HepG2 (cell line): Measurements from ENCODE around the gene C5orf58. TPM values are rescaled to one million over a fixed set of nuclear protein-coding genes. Genes with fewer than 3 reads are reported as not detected.

Experiments used
- ATAC-seq: fragments of 200-7000 bp; cut with Tn5 transposase; 3 replicates; pipeline ENCODE4 v1.9.1; 2020; ENCODE audit warnings: mild to moderate bottlenecking, moderate library complexity
- BruUV-seq: library from RNA; stranded (reverse); fragments of 400-500 nt; replicated peaks from 2 replicates; lab custom pipeline; 2021; lab: Mats Ljungman, UMichigan
- CTCF ChIA-PET: fragments of 300-600 bp; formaldehyde crosslinking; extraction: SDS; loops from one replicate; lab custom pipeline; 2021; ENCODE audit warnings: low total read pairs, inconsistent platforms, low intra/inter-chr PET ratio; lab: Yijun Ruan, JAX
- POLR2A ChIA-PET: fragments of 350-600 bp; sonication (Branson Sonifier 250); formaldehyde crosslinking; loops from one replicate; lab custom pipeline; 2020; ENCODE audit warnings: antibody characterized with exemption, inconsistent platforms; lab: Yijun Ruan, JAX
- DNase-seq: peaks from one replicate; pipeline ENCODE4 v3.0.0-alpha.2; 2015; ENCODE audit warnings: low spot score
- FAIRE-seq: peaks from 3 replicates; lab custom pipeline; 2011; peaks lifted over from hg19 to GRCh38; lab: Jason Lieb, UNC
- H2AFZ ChIP-seq: one replicate; pipeline ENCODE4 v1.6.1; 2011; ENCODE audit warnings: low read length, inconsistent platforms
- H3K27ac ChIP-seq: fragments of 300-600 bp; 3 replicates; pipeline ENCODE4 v1.8.0; 2011; ENCODE audit warnings: mixed run types, mild to moderate bottlenecking, mixed read lengths, low read length, inconsistent platforms; ENCODE audit not compliant: insufficient read depth; ENCODE audit errors: extremely low read length
- H3K27me3 ChIP-seq, 2 experiments: fragments of 200-600 bp in 1 of 2; 2 replicates in 1 of 2; 3 replicates in 1 of 2; pipeline versions ENCODE4 v1.6.0 to v1.8.0; 2011; ENCODE audit warnings: low read length in 2 of 2, mild to moderate bottlenecking in 2 of 2, moderate library complexity in 2 of 2, inconsistent platforms in 1 of 2; ENCODE audit not compliant: insufficient read depth in 2 of 2, control insufficient read depth in 1 of 2
- H3K36me3 ChIP-seq, 2 experiments: fragments of 200-600 bp in 1 of 2; replicated peaks in 1 of 2; 2 replicates in 1 of 2; 3 replicates in 1 of 2; pipeline versions ENCODE4 v1.5.1 to v1.8.0; 2011; ENCODE audit warnings: low read length in 2 of 2, inconsistent platforms in 1 of 2; ENCODE audit not compliant: insufficient read depth in 2 of 2, control insufficient read depth in 1 of 2
- H3K4me1 ChIP-seq: 2 replicates; pipeline ENCODE4 v1.5.1; 2012; ENCODE audit warnings: low read length, inconsistent platforms; ENCODE audit not compliant: insufficient read depth
- H3K4me2 ChIP-seq: 2 replicates; pipeline ENCODE4 v1.6.0; 2011; ENCODE audit warnings: low read depth, low read length, inconsistent platforms
- H3K4me3 ChIP-seq, 3 experiments: fragments of 200-600 bp in 1 of 3; sonication (generic), shearing (Covaris generic) in 1 of 3; replicated peaks in 1 of 3; 2 replicates each; pipeline ENCODE4 v1.5.1; 2011 to 2016; ENCODE audit warnings: low read length in 3 of 3, inconsistent platforms in 2 of 3, low read depth in 2 of 3, mild to moderate bottlenecking in 2 of 3, control low read depth in 1 of 3, mixed read lengths in 1 of 3; ENCODE audit not compliant: insufficient read depth in 1 of 3
- H3K79me2 ChIP-seq: one replicate; pipeline ENCODE4 v1.6.1; 2011; ENCODE audit warnings: low read length, inconsistent platforms; ENCODE audit not compliant: insufficient read depth
- H3K9ac ChIP-seq: 2 replicates; pipeline ENCODE4 v1.6.0; 2011; ENCODE audit warnings: mild to moderate bottlenecking, low read depth, low read length, inconsistent platforms; ENCODE audit not compliant: insufficient read depth
- H3K9me3 ChIP-seq: 2 replicates; pipeline ENCODE4 v1.5.1; 2012; ENCODE audit warnings: mild to moderate bottlenecking, low read length
- H4K20me1 ChIP-seq: 2 replicates; pipeline ENCODE4 v1.6.0; 2011; ENCODE audit warnings: inconsistent platforms, mild to moderate bottlenecking, low read length, moderate library complexity; ENCODE audit not compliant: insufficient read depth
- ELF3 ChIP-seq: IDR thresholded peaks from 2 replicates; pipeline ENCODE4 v1.6.1; 2016; ENCODE audit warnings: missing genetic modification reagents, missing compliant biosample characterization
- EP300 ChIP-seq, 3 experiments: sonication (generic) in 1 of 3; formaldehyde crosslinking in 1 of 3; IDR thresholded peaks; 2 replicates each; pipeline versions ENCODE4 v1.5.1 to v1.6.1; 2011 to 2020; ENCODE audit warnings: low read depth in 2 of 3, low read length in 2 of 3, borderline replicate concordance in 1 of 3, improper control_type of control experiment in 1 of 3, mild to moderate bottlenecking in 1 of 3, missing genetic modification reagents in 1 of 3, moderate library complexity in 1 of 3
- HDAC1 ChIP-seq: sonication (generic); formaldehyde crosslinking; IDR thresholded peaks from 2 replicates; pipeline ENCODE4 v1.5.1; 2020; ENCODE audit warnings: mild to moderate bottlenecking, missing genetic modification reagents
- NCOR1 ChIP-seq: fragments of 200-600 bp; sonication (generic); IDR thresholded peaks from 2 replicates; pipeline ENCODE4 v1.7.0; 2017; ENCODE audit warnings: antibody characterized with exemption, low read length, borderline replicate concordance
- NR3C1 ChIP-seq: sonication (generic); formaldehyde crosslinking; IDR thresholded peaks from 2 replicates; pipeline ENCODE4 v1.4.0; 2020; ENCODE audit warnings: missing genetic modification reagents
- PHF8 ChIP-seq: sonication (generic); formaldehyde crosslinking; IDR thresholded peaks from 2 replicates; pipeline ENCODE4 v1.5.0; 2020; ENCODE audit warnings: missing genetic modification reagents
- PRMT3 ChIP-seq: sonication (generic); formaldehyde crosslinking; IDR thresholded peaks from 2 replicates; pipeline ENCODE4 v1.8.1; 2022; ENCODE audit warnings: low read depth, mild to moderate bottlenecking, moderate library complexity, missing genetic modification reagents, borderline replicate concordance
- RARG ChIP-seq: sonication (generic); formaldehyde crosslinking; IDR thresholded peaks from 2 replicates; pipeline ENCODE4 v1.4.0; 2020; ENCODE audit warnings: low read depth, mild to moderate bottlenecking, missing genetic modification reagents
- REL ChIP-seq: sonication (generic); formaldehyde crosslinking; conservative IDR thresholded peaks from 2 replicates; pipeline ENCODE4 v1.8.0; 2022; ENCODE audit warnings: mild to moderate bottlenecking, missing genetic modification reagents, moderate library complexity
- RFX1 ChIP-seq: fragments of 450-650 bp; IDR thresholded peaks from 2 replicates; pipeline ENCODE4 v1.6.1; 2017
- ZEB1 ChIP-seq: IDR thresholded peaks from 2 replicates; pipeline ENCODE4 v1.6.1; 2012; ENCODE audit warnings: mild to moderate bottlenecking, low read depth, inconsistent platforms; ENCODE audit not compliant: insufficient replicate concordance
- ZNF207 ChIP-seq: fragments of 450-650 bp; IDR thresholded peaks from 2 replicates; pipeline ENCODE4 v1.6.1; 2016; ENCODE audit warnings: antibody characterized with exemption, borderline replicate concordance
- WGBS: methylation state at CpG from one replicate; pipeline ENCODE4 v1.1.6; 2017; ENCODE audit warnings: low lambda C conversion rate; 5-methylcytosine and 5-hydroxymethylcytosine counted together
- in situ Hi-C: cut with HindIII; loops from 2 replicates; pipeline ENCODE4 v1.10.0; 2017; ENCODE audit warnings: low pct_unique_long_range_greater_than_20kb; ENCODE audit not compliant: extremely low pct_ligation_motif_present
- intact Hi-C: fragments of 100-400 bp; cut with micrococcal nuclease; formaldehyde crosslinking; loops from one replicate; pipeline ENCODE4 v1.10.0; 2022; ENCODE audit not compliant: unreplicated experiment
- polyA plus RNA-seq, 8 experiments: library from polyadenylated mRNA; depleted of rRNA in 3 of 8; stranded (reverse) in 7 of 8; unstranded in 1 of 8; fragments of >200 nt; fragmentation: Illumina TruSeq in 4 of 8; extraction: Trizol in 4 of 8; gene quantifications; 2 replicates each; pipeline versions ENCODE4 v1.2.1 to v1.2.3, GENCODE V29; 2011 to 2016; ENCODE audit warnings: low read depth in 4 of 8, missing spikeins in 1 of 8, mixed read lengths in 1 of 8; ENCODE audit not compliant: insufficient read depth in 1 of 8
- total RNA-seq, 5 experiments: library from RNA; depleted of rRNA; stranded (reverse); fragments of >200 nt; fragmentation: Illumina TruSeq; extraction: Trizol; gene quantifications; 2 replicates each; pipeline ENCODE4 v1.2.3, GENCODE V29; 2016; ENCODE audit warnings: low read depth in 1 of 5
- TF ChIP-seq, protein P1 (sequence below): conservative IDR thresholded peaks from 2 replicates; pipeline ENCODE4 v1.6.1; 2018; ENCODE audit warnings: missing genetic modification reagents
- TF ChIP-seq, protein P2 (sequence below): sonication (generic); formaldehyde crosslinking; IDR thresholded peaks from 2 replicates; pipeline ENCODE4 v1.8.0; 2022; ENCODE audit warnings: mild to moderate bottlenecking, missing genetic modification reagents
- TF ChIP-seq, protein P3 (sequence below), 2 experiments: fragments of 450-650 bp in 1 of 2; sonication (generic) in 1 of 2; formaldehyde crosslinking; IDR thresholded peaks; 2 replicates each; pipeline versions ENCODE4 v1.5.0 to v1.8.0; 2020 to 2022; ENCODE audit warnings: mild to moderate bottlenecking in 1 of 2, missing genetic modification reagents in 1 of 2
- TF ChIP-seq, protein P4 (sequence below): sonication (generic); formaldehyde crosslinking; IDR thresholded peaks from 2 replicates; pipeline ENCODE4 v1.4.0; 2020; ENCODE audit warnings: mild to moderate bottlenecking, missing genetic modification reagents

Gene C5orf58
- total and polyA plus RNA-seq, 2 of the 13 experiments (the other 11 are each of a cell fraction or from before 2014, with no cell fraction given) = not detected

DNA sequence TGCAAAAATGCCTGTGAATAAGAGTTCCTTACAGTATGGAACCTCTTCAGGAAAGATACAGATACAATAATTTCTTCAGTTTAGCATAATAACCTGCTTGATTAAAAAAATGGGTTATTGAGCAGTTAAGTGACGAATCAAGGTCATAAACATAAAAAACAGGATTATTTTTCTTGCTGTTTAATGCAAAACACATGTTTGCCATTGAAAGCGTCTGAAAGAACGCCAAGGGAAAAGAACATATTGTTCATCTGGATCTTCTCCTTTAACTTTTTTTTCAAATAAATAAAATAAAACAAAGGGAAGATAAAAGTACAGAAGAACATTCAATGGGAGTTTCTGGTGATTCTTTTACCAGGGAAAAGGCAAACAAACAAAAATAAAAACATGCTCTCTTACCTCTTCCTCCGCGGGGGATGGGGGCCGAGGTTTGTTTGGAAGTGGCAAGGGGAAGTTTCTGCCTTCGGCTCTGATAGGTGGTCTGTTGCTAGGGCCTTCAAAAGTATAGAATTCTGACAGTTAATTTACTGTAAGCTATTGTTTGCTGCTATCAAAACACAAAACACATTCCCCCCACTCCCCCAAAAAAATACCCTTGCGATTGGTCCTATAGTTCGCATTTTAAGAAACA, 20.1 kb downstream of the C5orf58 start:
- H3K4me1 ChIP-seq = no peaks in the 10 kb centered on the region
- no peaks in the 10 kb centered on the region for H4K20me1 ChIP-seq
- no peaks in the 10 kb centered on the region for H3K9me3 ChIP-seq
- H3K27ac ChIP-seq = no peak overlapping the region
- no peaks in the 10 kb centered on the region for H3K79me2 ChIP-seq
- POLR2A ChIA-PET = no interaction called here
- H3K4me2 ChIP-seq = no peak overlapping the region
- no peak for TF ChIP-seq ZEB1
- TF ChIP-seq, protein P1, sequence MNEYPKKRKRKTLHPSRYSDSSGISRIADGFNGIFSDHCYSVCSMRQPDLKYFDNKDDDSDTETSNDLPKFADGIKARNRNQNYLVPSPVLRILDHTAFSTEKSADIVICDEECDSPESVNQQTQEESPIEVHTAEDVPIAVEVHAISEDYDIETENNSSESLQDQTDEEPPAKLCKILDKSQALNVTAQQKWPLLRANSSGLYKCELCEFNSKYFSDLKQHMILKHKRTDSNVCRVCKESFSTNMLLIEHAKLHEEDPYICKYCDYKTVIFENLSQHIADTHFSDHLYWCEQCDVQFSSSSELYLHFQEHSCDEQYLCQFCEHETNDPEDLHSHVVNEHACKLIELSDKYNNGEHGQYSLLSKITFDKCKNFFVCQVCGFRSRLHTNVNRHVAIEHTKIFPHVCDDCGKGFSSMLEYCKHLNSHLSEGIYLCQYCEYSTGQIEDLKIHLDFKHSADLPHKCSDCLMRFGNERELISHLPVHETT (CRISPR knock-in tag) = no peak
- TF ChIP-seq REL (CRISPR knock-in tag) = no peak
- TF ChIP-seq PRMT3 (CRISPR knock-in tag) = no peak
- TF ChIP-seq ZNF207 = no peak
- TF ChIP-seq, protein P2, sequence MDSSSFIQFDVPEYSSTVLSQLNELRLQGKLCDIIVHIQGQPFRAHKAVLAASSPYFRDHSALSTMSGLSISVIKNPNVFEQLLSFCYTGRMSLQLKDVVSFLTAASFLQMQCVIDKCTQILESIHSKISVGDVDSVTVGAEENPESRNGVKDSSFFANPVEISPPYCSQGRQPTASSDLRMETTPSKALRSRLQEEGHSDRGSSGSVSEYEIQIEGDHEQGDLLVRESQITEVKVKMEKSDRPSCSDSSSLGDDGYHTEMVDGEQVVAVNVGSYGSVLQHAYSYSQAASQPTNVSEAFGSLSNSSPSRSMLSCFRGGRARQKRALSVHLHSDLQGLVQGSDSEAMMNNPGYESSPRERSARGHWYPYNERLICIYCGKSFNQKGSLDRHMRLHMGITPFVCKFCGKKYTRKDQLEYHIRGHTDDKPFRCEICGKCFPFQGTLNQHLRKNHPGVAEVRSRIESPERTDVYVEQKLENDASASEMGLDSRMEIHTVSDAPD (CRISPR knock-in tag) = no peak
- TF ChIP-seq NR3C1 (CRISPR knock-in tag) = no peak
- TF ChIP-seq RFX1 = no peak
- TF ChIP-seq RARG (CRISPR knock-in tag) = no peak
- TF ChIP-seq, protein P3, sequence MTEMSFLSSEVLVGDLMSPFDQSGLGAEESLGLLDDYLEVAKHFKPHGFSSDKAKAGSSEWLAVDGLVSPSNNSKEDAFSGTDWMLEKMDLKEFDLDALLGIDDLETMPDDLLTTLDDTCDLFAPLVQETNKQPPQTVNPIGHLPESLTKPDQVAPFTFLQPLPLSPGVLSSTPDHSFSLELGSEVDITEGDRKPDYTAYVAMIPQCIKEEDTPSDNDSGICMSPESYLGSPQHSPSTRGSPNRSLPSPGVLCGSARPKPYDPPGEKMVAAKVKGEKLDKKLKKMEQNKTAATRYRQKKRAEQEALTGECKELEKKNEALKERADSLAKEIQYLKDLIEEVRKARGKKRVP (CRISPR knock-in tag; IDR thresholded peaks at IDR 0.05) = no peak
- no peak for TF ChIP-seq PHF8
- TF ChIP-seq NCOR1 = no peak
- no peak for TF ChIP-seq HDAC1 (CRISPR knock-in tag)
- TF ChIP-seq EP300 (IDR thresholded peaks at IDR 0.05; ENCODE audit: low read depth in 2 of 2, low read length in 2 of 2) = no peak
- TF ChIP-seq EP300 (CRISPR knock-in tag; IDR thresholded peaks at IDR 0.05; ENCODE audit: borderline replicate concordance) = no peak
- no peak for TF ChIP-seq ELF3 (CRISPR knock-in tag)
- TF ChIP-seq, protein P4, sequence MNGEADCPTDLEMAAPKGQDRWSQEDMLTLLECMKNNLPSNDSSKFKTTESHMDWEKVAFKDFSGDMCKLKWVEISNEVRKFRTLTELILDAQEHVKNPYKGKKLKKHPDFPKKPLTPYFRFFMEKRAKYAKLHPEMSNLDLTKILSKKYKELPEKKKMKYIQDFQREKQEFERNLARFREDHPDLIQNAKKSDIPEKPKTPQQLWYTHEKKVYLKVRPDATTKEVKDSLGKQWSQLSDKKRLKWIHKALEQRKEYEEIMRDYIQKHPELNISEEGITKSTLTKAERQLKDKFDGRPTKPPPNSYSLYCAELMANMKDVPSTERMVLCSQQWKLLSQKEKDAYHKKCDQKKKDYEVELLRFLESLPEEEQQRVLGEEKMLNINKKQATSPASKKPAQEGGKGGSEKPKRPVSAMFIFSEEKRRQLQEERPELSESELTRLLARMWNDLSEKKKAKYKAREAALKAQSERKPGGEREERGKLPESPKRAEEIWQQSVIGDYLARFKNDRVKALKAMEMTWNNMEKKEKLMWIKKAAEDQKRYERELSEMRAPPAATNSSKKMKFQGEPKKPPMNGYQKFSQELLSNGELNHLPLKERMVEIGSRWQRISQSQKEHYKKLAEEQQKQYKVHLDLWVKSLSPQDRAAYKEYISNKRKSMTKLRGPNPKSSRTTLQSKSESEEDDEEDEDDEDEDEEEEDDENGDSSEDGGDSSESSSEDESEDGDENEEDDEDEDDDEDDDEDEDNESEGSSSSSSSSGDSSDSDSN = no peak
- peaks cover 0 to 3% of the 10 kb centered on the region in 2 experiments; a peak in 1 of 5 replicates for H3K27me3 ChIP-seq
- DNase-seq (no peak), ATAC-seq (no peak), FAIRE-seq (no peak)
- H3K36me3 ChIP-seq = no peaks in the 10 kb centered on the region
- CTCF ChIA-PET = no interaction called here
- no peak overlapping the region for H3K9ac ChIP-seq
- H2AFZ ChIP-seq = no peak overlapping the region
- in situ Hi-C loops (no loop called here), intact Hi-C loops (no loop called here)
- no peak overlapping the region for H3K4me3 ChIP-seq
- 2% methylated on average over 9 of the region's 9 CpGs for WGBS
- no TSS peak for BruUV-seq
